ENCODE results near the gene ARFGAP2.
A peak's percentile ranks its signal among the peaks of the same experiment; 100 is the strongest.

ARFGAP2 gene

DNA sequence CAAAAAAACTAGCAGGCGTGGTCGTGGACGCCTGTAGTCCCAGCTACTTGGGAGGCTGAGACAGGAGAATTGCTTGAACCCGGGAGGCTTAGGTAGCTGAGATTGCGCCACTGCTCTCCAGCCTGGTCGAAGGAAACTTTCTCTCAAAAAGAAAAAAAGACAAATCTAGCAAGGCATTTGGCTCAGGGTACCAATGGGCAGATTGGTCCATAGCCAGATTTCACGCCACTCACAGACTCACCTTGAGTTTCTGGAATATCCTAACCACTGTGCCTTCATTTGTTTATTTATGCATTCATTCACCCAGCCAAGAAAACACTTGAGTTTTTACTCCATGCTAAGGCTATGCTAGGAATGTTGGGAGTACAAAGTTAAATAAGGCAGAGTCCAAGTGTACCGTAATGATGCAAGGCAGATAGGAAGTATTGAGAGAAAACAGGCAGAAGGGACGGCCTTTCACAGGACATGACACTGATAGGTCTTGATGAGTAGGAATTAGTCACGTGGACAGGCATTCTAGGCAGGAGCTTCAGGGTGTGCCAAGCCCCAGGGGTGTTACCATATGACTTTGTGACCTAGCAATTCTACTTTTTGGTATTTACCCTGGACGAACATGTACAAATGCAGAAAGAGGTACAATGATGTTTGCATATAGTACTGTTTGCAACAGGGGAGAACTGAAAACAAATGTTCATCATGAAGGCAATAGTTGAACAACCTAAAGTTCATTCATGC is 12.6 kb upstream of the ARFGAP2 start (continued):
- no peak for TF ChIP-seq ZNF433 (tag by site-specific recombination; IDR thresholded peaks at IDR 0.05; ENCODE audit: low read depth)

- ChIA-PET CTCF (interaction anchor here (0.5 to 3.8 kb wide), 5 partner anchors 8 to 48 kb away, joined by 3 to 18 read pairs (median 4); partner anchors contain the start of gene ARFGAP2), POLR2A (interaction anchor here (1.6 to 2.4 kb wide), 2 partner anchors 26 to 61 kb away, joined by 9 to 13 read pairs; partner anchors contain the start of genes ACP2 and DDB2)
- Histone ChIP-seq H3K9me3 (ENCODE audit: control insufficient read depth, insufficient read depth, low read depth, low read length) (no peaks in the 10 kb centered on the region), H3K27ac (ENCODE audit: extremely low read depth, low read depth, low read length) (no peak overlapping the region), H3K36me3 (ENCODE audit: control insufficient read depth in 2 of 2, insufficient read depth in 1 of 2, low read length in 2 of 2) (peaks cover 0 to 8% of the 10 kb centered on the region in 2 experiments; a peak in 2 of 3 replicates), H3K4me3 (ENCODE audit: low read depth, low read length) (no peak overlapping the region), H3K4me1 (ENCODE audit: control insufficient read depth, insufficient read depth, low read length) (peaks cover 9% of the 10 kb centered on the region)
- TF ChIP-seq, protein P1, sequence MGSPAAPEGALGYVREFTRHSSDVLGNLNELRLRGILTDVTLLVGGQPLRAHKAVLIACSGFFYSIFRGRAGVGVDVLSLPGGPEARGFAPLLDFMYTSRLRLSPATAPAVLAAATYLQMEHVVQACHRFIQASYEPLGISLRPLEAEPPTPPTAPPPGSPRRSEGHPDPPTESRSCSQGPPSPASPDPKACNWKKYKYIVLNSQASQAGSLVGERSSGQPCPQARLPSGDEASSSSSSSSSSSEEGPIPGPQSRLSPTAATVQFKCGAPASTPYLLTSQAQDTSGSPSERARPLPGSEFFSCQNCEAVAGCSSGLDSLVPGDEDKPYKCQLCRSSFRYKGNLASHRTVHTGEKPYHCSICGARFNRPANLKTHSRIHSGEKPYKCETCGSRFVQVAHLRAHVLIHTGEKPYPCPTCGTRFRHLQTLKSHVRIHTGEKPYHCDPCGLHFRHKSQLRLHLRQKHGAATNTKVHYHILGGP (tag by site-specific recombination; IDR thresholded peaks at IDR 0.05) = no peak
- TF ChIP-seq, protein P2, sequence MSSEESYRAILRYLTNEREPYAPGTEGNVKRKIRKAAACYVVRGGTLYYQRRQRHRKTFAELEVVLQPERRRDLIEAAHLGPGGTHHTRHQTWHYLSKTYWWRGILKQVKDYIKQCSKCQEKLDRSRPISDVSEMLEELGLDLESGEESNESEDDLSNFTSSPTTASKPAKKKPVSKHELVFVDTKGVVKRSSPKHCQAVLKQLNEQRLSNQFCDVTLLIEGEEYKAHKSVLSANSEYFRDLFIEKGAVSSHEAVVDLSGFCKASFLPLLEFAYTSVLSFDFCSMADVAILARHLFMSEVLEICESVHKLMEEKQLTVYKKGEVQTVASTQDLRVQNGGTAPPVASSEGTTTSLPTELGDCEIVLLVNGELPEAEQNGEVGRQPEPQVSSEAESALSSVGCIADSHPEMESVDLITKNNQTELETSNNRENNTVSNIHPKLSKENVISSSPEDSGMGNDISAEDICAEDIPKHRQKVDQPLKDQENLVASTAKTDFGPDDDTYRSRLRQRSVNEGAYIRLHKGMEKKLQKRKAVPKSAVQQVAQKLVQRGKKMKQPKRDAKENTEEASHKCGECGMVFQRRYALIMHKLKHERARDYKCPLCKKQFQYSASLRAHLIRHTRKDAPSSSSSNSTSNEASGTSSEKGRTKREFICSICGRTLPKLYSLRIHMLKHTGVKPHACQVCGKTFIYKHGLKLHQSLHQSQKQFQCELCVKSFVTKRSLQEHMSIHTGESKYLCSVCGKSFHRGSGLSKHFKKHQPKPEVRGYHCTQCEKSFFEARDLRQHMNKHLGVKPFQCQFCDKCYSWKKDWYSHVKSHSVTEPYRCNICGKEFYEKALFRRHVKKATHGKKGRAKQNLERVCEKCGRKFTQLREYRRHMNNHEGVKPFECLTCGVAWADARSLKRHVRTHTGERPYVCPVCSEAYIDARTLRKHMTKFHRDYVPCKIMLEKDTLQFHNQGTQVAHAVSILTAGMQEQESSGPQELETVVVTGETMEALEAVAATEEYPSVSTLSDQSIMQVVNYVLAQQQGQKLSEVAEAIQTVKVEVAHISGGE (tag by site-specific recombination; conservative IDR thresholded peaks at IDR 0.05; ENCODE audit: low read depth) = no peak
- TF ChIP-seq ZXDB (tag by site-specific recombination; IDR thresholded peaks at IDR 0.05) = no peak
- TF ChIP-seq ZBTB8A (tag by site-specific recombination; IDR thresholded peaks at IDR 0.05) = no peak
- TF ChIP-seq, protein P3, sequence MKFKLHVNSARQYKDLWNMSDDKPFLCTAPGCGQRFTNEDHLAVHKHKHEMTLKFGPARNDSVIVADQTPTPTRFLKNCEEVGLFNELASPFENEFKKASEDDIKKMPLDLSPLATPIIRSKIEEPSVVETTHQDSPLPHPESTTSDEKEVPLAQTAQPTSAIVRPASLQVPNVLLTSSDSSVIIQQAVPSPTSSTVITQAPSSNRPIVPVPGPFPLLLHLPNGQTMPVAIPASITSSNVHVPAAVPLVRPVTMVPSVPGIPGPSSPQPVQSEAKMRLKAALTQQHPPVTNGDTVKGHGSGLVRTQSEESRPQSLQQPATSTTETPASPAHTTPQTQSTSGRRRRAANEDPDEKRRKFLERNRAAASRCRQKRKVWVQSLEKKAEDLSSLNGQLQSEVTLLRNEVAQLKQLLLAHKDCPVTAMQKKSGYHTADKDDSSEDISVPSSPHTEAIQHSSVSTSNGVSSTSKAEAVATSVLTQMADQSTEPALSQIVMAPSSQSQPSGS (tag by site-specific recombination; IDR thresholded peaks at IDR 0.05; ENCODE audit: low read depth) = no peak
- no peak for TF ChIP-seq ZBTB7A (tag by site-specific recombination; IDR thresholded peaks at IDR 0.05; ENCODE audit: low read depth)
- no peak for TF ChIP-seq ZBTB1 (tag by site-specific recombination; IDR thresholded peaks at IDR 0.05)
- no peak for TF ChIP-seq ZNF624 (tag by site-specific recombination; IDR thresholded peaks at IDR 0.05)
- TF ChIP-seq ZNF692 (tag by site-specific recombination; IDR thresholded peaks at IDR 0.05) = no peak
These were observed 11.6 kb upstream of the ARFGAP2 start for GRCh38 chr11:47188259-47188658.

DNA sequence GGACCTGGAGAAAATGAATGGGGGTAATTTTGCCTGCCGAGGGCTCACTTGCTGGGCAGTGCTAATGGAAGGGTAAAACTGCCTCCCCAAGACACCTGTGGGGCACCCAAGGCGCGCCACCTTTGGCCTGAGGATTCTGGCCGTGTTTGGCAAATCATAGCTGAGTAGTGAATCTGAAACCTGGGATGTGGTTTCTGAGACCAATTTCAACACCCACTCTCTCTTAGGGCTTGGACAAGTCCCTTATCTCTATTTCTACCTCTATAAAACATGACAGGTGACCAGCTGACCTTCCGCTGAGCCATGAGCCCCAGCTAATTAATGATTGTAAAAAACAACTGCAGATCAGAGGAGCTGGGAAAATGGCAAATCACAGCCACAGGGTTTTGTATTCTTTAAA is 11.0 kb upstream of the ARFGAP2 start:
- no peak overlapping the region for H3K27ac ChIP-seq (ENCODE audit: extremely low read depth, low read depth, low read length)
- H3K36me3 ChIP-seq (ENCODE audit: control insufficient read depth in 2 of 2, insufficient read depth in 1 of 2, low read length in 2 of 2) = peaks cover 0 to 9% of the 10 kb centered on the region in 2 experiments; a peak in 2 of 3 replicates
- ChIA-PET POLR2A (interaction anchor here (1.6 to 2.4 kb wide), 2 partner anchors 27 to 61 kb away, joined by 9 to 13 read pairs; partner anchors contain the start of genes ACP2 and DDB2), CTCF (interaction anchor here (0.5 to 3.8 kb wide), 7 partner anchors 9 to 61 kb away, joined by 3 to 18 read pairs (median 4); partner anchors contain the start of genes ACP2 and ARFGAP2)
- no peak overlapping the region for H3K4me3 ChIP-seq (ENCODE audit: low read depth, low read length)
- TF ChIP-seq SCRT2 (tag by site-specific recombination; IDR thresholded peaks at IDR 0.05) = 0 out of 2 replicates have a peak, but pooled peaks have one; percentile 19
- TF ChIP-seq ZNF670 (tag by site-specific recombination; IDR thresholded peaks at IDR 0.05; ENCODE audit: low read depth) = no peak
- 0 out of 2 replicates have a peak, but pooled peaks have one; percentile 4 for TF ChIP-seq PRDM1 (tag by site-specific recombination; IDR thresholded peaks at IDR 0.05)
- TF ChIP-seq ZNF776 (tag by site-specific recombination; IDR thresholded peaks at IDR 0.05; ENCODE audit: borderline replicate concordance) = no peak
- no peak for TF ChIP-seq ZNF19 (tag by site-specific recombination; IDR thresholded peaks at IDR 0.05; ENCODE audit: low read depth)
- 0 out of 2 replicates have a peak, but pooled peaks have one; percentile 20 for TF ChIP-seq ZFHX2 (tag by site-specific recombination; conservative IDR thresholded peaks at IDR 0.05)
- H3K9me3 ChIP-seq (ENCODE audit: control insufficient read depth, insufficient read depth, low read depth, low read length) = no peaks in the 10 kb centered on the region
- H3K4me1 ChIP-seq (ENCODE audit: control insufficient read depth, insufficient read depth, low read length) = peaks cover 9% of the 10 kb centered on the region

All from HEK293 (cell line).